Testis (tissue), 3 donors: Measurements from ENCODE around the gene L3MBTL3. TPM values are rescaled to one million over a fixed set of nuclear protein-coding genes. Genes with fewer than 3 reads are reported as not detected.
"Not testable (repeated sequence)": the region's sequence is repeated elsewhere in the genome, so short reads cannot be mapped to it uniquely, and the experiment has no call there.

ENCODE experiments used
- DNase-seq: peaks from one replicate; pipeline ENCODE4 v3.0.0-alpha.2; 2019
- H3K27ac ChIP-seq, 2 donors: fragments of 200-600 bp; sonication (generic); one replicate each; pipeline ENCODE4 v1.5.1; 2019
- H3K27me3 ChIP-seq: fragments of 200-600 bp; sonication (generic); one replicate; pipeline ENCODE4 v1.5.1; 2019
- H3K36me3 ChIP-seq: fragments of 200-600 bp; sonication (generic); one replicate; pipeline ENCODE4 v1.5.1; 2017; ENCODE audit warnings: low read depth; ENCODE audit errors: missing control alignments
- H3K4me1 ChIP-seq: fragments of 200-600 bp; sonication (generic); one replicate; pipeline ENCODE4 v1.5.1; 2019
- H3K4me3 ChIP-seq, 2 donors: fragments of 200-600 bp; sonication (generic); one replicate each; pipeline ENCODE4 v1.5.1; 2017 to 2019
- H3K9me3 ChIP-seq: fragments of 200-600 bp; sonication (generic); one replicate; pipeline ENCODE4 v1.5.1; 2017
- POLR2A ChIP-seq: fragments of 450-650 bp; IDR thresholded peaks from one replicate; pipeline ENCODE4 v1.6.1; 2017; ENCODE audit warnings: antibody characterized with exemption, mild to moderate bottlenecking, moderate library complexity
- WGBS, 2 donors: methylation state at CpG; one replicate each; pipeline ENCODE4 v1.1.5; 2018; 5-methylcytosine and 5-hydroxymethylcytosine counted together
- intact Hi-C: fragments of 100-400 bp; cut with DNase I; formaldehyde crosslinking; loops from one replicate; pipeline ENCODE4 v1.15.1; 2023; ENCODE audit warnings: low total_unique reads
- polyA plus RNA-seq: library from polyadenylated mRNA; stranded (reverse); fragments of 350-450 nt; fragmentation: Illumina TruSeq; extraction: RNeasy Lipid Tissue Mini Kit (QIAGEN cat#74804); gene quantifications from one replicate; pipeline ENCODE4 v1.2.3, GENCODE V29; 2014; ENCODE audit warnings: low read depth, low replicate concordance; ENCODE audit not compliant: insufficient read depth
- total RNA-seq, 2 donors: library from RNA; depleted of rRNA; stranded (reverse); fragments of >200 nt; gene quantifications; one replicate each; pipeline ENCODE4 v1.2.3, GENCODE V29; 2016
- TF ChIP-seq, protein P1 (sequence below), 3 experiments: fragments of 450-650 bp in 2 of 3; fragments of 200-600 bp in 1 of 3; sonication (generic) in 1 of 3; IDR thresholded peaks; one replicate each; pipeline ENCODE4 v1.5.1; 2016 to 2019; ENCODE audit warnings: antibody characterized with exemption in 3 of 3, mild to moderate bottlenecking in 2 of 3, moderate library complexity in 1 of 3

The L3MBTL3 gene
- total and polyA plus RNA-seq, 3 donors from 2014 or later: 11.0 to 32.3 (median 25.0) TPM

DNA sequence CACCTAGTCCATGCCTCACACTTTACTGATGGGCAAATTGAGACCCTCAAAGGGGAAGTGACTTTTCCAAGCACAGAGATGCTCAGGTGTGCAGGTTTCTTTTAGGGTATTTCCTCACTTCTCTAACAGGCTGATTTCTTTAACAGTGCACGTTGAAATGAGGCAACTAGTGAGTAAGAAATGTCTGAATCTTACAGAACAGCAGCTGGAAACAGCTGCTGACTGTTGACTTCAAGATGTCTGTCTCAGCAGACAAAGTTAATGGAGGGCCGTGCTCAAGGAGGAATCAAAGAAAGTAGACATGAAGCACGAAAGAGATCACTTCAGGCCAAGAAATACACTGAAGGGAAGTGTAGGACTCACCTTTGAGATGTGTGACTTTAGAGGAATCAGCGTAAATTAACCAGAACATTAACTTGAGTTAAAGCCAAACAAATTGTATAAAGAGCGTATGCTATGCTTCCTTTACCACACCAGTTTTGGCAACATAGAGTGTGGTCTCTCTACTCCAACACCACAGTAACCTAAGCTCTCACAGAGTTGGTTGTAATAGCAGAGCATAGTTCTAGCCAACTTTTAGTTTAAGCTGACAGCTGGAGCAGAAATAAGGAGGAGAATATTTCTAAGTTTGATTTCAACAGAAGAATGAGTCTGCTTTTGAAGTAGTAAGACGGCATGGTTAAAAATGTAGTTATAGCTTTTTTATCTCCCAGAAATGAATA lies 143.5 kb downstream of the L3MBTL3 start:
- Histone ChIP-seq H3K27ac (no peak overlapping the region), H3K27me3 (no peaks in the 10 kb centered on the region), H3K4me1 (no peaks in the 10 kb centered on the region), H3K4me3 (no peak overlapping the region), H3K36me3 (no peaks in the 10 kb centered on the region), H3K9me3 (no peaks in the 10 kb centered on the region)
- WGBS, 2 donors: 47 to 63% methylated on average over 6 of the region's 6 CpGs
- DNase-seq: no peak
- TF ChIP-seq POLR2A: no peak
- TF ChIP-seq, protein P1, sequence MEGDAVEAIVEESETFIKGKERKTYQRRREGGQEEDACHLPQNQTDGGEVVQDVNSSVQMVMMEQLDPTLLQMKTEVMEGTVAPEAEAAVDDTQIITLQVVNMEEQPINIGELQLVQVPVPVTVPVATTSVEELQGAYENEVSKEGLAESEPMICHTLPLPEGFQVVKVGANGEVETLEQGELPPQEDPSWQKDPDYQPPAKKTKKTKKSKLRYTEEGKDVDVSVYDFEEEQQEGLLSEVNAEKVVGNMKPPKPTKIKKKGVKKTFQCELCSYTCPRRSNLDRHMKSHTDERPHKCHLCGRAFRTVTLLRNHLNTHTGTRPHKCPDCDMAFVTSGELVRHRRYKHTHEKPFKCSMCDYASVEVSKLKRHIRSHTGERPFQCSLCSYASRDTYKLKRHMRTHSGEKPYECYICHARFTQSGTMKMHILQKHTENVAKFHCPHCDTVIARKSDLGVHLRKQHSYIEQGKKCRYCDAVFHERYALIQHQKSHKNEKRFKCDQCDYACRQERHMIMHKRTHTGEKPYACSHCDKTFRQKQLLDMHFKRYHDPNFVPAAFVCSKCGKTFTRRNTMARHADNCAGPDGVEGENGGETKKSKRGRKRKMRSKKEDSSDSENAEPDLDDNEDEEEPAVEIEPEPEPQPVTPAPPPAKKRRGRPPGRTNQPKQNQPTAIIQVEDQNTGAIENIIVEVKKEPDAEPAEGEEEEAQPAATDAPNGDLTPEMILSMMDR (IDR thresholded peaks at IDR 0.05): no peak
- intact Hi-C loops: no loop called here

DNA sequence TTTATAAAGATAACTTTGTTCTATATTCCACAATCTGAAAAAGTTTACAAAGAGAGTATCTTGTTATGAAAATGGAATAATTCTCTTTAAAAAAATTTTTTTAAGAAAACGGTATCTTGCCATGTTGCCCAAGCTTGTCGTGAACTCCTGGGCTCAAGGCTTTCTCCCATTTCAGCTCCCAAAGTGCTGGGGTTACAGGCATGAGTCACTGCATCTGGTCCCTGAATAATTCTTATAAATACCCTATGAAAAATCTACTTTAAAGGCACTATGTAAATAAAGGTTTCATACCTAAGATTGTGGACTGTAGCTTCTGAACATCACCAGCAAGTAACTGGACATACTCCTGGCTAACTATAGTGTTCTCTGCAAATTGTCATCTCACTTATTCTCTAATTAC lies 144.0 kb downstream of the L3MBTL3 start:
- intact Hi-C loops: no loop called here
- no peak for DNase-seq
- Histone ChIP-seq H3K36me3 (no peaks in the 10 kb centered on the region), H3K9me3 (no peaks in the 10 kb centered on the region), H3K27ac (no peak overlapping the region), H3K4me3 (no peak overlapping the region), H3K4me1 (no peaks in the 10 kb centered on the region), H3K27me3 (no peaks in the 10 kb centered on the region)
- 66 to 73% methylated on average over 2 of the region's 2 CpGs for WGBS, 2 donors
- TF ChIP-seq POLR2A: no peak
- TF ChIP-seq, protein P1 (IDR thresholded peaks at IDR 0.05): no peak

DNA sequence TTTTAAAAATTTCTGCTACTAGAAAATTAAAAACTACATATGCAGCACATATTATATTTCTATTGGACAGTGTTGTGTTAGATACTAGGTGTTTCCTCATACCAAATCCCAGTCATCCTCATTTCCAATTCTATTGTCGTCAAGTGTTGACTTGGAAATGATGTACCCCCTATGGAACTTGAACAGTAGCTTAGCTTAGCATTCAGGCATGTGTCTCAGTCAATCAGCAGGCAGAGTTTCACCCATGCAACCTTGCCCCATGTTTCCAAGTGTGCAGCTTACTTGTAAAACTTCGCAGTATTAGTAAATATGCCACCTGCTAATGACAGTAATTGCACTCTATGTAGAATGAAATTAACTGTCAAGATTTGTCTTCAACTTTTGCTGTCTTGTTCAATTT lies 144.9 kb downstream of the L3MBTL3 start:
- Histone ChIP-seq H3K36me3 (no peaks in the 10 kb centered on the region), H3K9me3 (no peaks in the 10 kb centered on the region), H3K27me3 (no peaks in the 10 kb centered on the region), H3K4me1 (no peaks in the 10 kb centered on the region), H3K27ac (no peak overlapping the region), H3K4me3 (no peak overlapping the region)
- TF ChIP-seq, protein P1 (IDR thresholded peaks at IDR 0.05): no peak
- no peak for TF ChIP-seq POLR2A
- DNase-seq: no peak
- intact Hi-C loops: no loop called here
- WGBS, 2 donors: 70 to 96% methylated on average over 2 of the region's 2 CpGs

DNA sequence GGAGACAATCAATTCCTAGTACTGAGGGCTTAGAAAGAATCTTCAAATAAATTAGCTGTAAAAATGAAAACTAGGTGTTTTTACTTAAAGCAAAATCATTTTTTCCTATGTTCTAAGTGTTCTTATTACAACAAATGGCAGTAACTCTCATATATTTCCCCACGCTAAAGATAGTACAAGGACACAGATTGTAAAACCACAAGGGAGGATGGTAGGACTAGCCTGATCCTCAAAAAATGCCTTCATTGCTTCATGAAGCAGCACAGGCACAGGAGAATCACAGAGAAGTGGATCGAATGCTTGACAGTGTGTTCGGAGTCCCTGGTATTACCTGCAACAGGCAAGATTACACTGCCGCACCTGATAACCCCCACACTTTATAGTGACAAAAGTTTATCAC lies 145.9 kb downstream of the L3MBTL3 start:
- 69 to 80% methylated on average over 4 of the region's 4 CpGs for WGBS, 2 donors
- no peaks in the 10 kb centered on the region for H3K4me1 ChIP-seq
- no peaks in the 10 kb centered on the region for H3K27me3 ChIP-seq
- no peak for TF ChIP-seq POLR2A
- TF ChIP-seq, protein P1 (IDR thresholded peaks at IDR 0.05): no peak
- H3K27ac ChIP-seq: no peak overlapping the region
- DNase-seq: no peak
- no peaks in the 10 kb centered on the region for H3K36me3 ChIP-seq
- intact Hi-C loops: no loop called here
- H3K4me3 ChIP-seq: no peak overlapping the region
- H3K9me3 ChIP-seq: no peaks in the 10 kb centered on the region

DNA sequence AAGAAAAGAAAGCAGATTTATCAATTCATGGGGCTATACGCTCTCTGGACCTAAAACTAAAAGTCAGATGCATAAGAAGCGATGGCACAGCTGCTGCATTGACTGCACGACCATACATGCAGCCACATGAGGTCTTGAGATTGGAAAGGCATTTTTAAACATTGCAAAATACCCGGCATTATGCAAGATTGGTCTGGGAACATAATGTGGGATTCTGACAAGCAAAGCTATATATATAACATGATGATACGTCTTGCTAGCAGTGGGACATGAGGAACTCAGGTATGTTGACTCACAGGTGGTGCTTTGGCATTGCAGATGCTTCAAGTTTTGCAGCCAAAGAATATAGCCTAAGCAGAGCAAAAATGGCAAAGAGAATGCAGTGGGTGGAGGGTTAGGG lies 149.3 kb downstream of the L3MBTL3 start:
- no peaks in the 10 kb centered on the region for H3K36me3 ChIP-seq
- WGBS, 2 donors: 81 to 86% methylated on average over 5 of the region's 5 CpGs

DNA sequence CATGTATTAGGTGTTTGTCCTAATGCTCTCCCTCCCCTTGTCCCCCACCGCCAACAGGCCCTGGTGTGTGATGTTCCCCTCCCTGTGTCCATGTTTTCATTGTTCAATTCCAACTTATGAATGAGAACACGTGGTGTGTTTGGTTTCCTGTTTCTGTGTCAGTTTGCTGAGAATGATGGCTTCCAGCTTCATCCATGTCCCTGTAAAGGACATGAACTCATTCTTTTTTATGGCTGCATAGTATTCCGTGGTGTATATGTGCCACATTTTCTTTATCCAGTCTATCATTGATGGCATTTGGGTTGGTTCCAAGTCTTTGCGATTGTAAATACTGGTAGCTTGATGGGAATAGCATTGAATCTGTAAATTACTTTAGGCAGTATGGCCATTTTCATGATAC lies 151.8 kb downstream of the L3MBTL3 start:
- H3K36me3 ChIP-seq, H3K4me1 ChIP-seq, H3K27ac ChIP-seq, H3K9me3 ChIP-seq, intact Hi-C loops, H3K27me3 ChIP-seq, H3K4me3 ChIP-seq, DNase-seq: not testable (repeated sequence)
- WGBS, 2 donors: 91 to 93% methylated on average over 4 of the region's 4 CpGs

More for the DNA sequence above, 149.3 kb downstream of the L3MBTL3 start:
- H3K27me3 ChIP-seq: no peaks in the 10 kb centered on the region
- no peak overlapping the region for H3K27ac ChIP-seq
- no peak for DNase-seq
- no peaks in the 10 kb centered on the region for H3K4me1 ChIP-seq
- TF ChIP-seq POLR2A: no peak
- TF ChIP-seq, protein P1 (IDR thresholded peaks at IDR 0.05): no peak
- H3K9me3 ChIP-seq: no peaks in the 10 kb centered on the region
- H3K4me3 ChIP-seq: no peak overlapping the region
- intact Hi-C loops: no loop called here

DNA sequence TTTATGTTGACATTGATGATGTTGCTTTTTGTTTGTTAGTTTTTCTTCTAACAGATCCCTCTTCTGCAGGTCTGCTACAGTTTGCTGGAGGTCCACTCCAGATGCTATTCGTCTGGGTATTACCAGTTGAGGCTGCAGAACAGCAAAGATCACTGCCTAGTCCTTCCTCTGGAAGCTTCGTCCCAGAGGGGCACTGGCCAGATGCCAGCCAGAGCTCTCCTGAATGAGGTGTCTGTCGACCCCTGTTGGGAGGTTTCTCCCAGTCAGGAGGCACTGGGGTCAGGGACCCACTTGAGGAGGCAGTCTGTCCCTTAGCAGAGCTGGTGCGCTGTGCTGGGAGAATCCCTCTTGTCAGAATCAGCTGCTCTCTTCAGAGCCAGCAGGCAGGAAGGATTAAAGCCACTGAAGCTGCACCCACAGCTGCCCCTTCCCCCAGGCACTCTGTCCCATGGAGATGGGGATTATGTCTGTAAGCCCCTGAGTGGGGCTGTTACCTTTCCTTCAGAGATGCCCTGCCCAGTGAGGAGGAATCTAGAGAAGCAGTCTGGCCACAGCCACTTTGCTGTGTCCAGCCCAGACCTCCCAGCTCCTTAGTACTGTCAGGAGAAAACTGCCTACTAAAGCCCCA lies 155.1 kb downstream of the L3MBTL3 start:
- H3K27ac ChIP-seq, H3K36me3 ChIP-seq, H3K4me1 ChIP-seq, intact Hi-C loops, H3K27me3 ChIP-seq, H3K4me3 ChIP-seq, H3K9me3 ChIP-seq, DNase-seq: not testable (repeated sequence)
- WGBS, 2 donors: 85 to 98% methylated on average over 4 of the region's 4 CpGs
